ENCODE measurements around the gene TNFRSF1B.

GRCh38 chr1:12249748-12250147 is 83.0 kb downstream of the TNFRSF1B start:
- TF ChIP-seq CTCF (IDR thresholded peaks at IDR 0.05; ENCODE audit: low read length) = no peak
- no peak for TF ChIP-seq EZH2phosphoT487 (IDR thresholded peaks at IDR 0.05; ENCODE audit: low read length)
- no peak for TF ChIP-seq EZH2 (optimal IDR thresholded peaks at IDR 0.05; ENCODE audit: low read depth, low read length)
